Astrocyte of the spinal cord (primary cell): ENCODE measurements around the gene USH2A.

Experiments used
- DNase-seq: peaks from one replicate; pipeline ENCODE4 v3.0.0; 2011; ENCODE audit warnings: low read depth, low spot score
- H3K4me3 ChIP-seq: 2 replicates; pipeline ENCODE4 v1.5.1; 2011; ENCODE audit warnings: low read depth, mild to moderate bottlenecking, low read length, moderate library complexity
- in situ Hi-C: cut with HindIII; loops from 2 replicates; pipeline ENCODE4 v1.10.0; 2017; ENCODE audit warnings: low sequenced_read_pairs
- TF ChIP-seq, protein P1 (sequence below): IDR thresholded peaks from 2 replicates; pipeline ENCODE4 v1.5.1; 2012; ENCODE audit warnings: low read depth, mild to moderate bottlenecking, low read length, inconsistent platforms

USH2A gene

DNA sequence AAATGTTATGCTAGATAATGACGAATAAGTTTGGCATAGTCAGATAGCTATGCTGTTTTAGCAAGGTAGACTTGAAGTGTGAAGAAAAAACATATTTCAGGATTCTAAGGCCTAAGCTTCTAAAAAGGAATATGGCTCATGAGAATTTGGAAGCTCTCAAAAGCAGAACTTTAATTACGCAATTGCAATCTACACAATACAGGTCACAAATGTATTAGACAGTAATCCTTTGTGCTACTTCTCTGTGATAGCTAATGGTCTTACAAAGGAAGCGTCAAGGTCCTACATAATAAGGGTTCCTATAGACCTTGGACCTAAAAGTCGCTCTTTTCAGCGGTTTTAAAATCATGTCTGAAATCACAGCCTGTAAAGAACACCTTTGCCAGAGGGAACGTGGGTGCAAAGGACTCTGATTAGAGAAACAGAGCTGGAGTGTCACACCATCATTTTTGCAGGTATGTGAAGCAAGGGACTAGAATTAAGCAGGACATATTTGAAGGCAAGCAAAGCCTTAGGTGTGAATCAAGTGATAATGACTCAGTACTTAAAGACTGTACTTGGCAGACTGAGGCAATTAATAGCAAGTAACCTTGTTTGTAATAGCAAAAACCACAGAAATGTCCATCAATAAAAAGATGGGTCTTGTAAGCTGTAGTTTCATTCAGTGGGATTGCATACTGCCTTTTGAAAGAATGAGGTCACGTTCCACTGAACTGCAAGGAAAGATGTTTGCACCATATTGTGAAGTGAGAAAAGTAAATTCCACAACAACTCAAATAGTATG is 436.0 kb downstream of the USH2A start:
- no peak overlapping the region for H3K4me3 ChIP-seq
- in situ Hi-C loops = no loop called here
- TF ChIP-seq, protein P1, sequence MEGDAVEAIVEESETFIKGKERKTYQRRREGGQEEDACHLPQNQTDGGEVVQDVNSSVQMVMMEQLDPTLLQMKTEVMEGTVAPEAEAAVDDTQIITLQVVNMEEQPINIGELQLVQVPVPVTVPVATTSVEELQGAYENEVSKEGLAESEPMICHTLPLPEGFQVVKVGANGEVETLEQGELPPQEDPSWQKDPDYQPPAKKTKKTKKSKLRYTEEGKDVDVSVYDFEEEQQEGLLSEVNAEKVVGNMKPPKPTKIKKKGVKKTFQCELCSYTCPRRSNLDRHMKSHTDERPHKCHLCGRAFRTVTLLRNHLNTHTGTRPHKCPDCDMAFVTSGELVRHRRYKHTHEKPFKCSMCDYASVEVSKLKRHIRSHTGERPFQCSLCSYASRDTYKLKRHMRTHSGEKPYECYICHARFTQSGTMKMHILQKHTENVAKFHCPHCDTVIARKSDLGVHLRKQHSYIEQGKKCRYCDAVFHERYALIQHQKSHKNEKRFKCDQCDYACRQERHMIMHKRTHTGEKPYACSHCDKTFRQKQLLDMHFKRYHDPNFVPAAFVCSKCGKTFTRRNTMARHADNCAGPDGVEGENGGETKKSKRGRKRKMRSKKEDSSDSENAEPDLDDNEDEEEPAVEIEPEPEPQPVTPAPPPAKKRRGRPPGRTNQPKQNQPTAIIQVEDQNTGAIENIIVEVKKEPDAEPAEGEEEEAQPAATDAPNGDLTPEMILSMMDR = no peak
- no peak for DNase-seq

DNA sequence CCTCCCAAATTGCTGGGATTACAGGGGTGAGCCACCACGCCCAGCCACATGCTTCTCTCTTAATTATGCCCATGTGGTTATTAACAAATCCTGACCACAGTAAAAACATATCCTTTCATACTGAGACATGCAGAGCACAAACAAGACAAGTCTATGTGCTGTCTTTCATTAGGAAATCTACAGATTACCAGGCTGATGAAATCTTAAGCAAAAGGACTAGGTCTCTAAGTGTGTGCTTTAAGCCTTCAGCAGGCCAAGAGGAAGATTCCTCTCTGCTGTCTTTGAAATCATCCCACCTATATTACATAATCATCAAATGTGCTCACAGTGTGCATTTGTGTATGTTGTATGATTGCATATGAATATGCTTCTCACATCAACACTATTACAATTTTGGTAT is 436.8 kb downstream of the USH2A start:
- no peak overlapping the region for H3K4me3 ChIP-seq
- TF ChIP-seq, protein P1 = no peak
- in situ Hi-C loops = no loop called here
- no peak for DNase-seq

DNA sequence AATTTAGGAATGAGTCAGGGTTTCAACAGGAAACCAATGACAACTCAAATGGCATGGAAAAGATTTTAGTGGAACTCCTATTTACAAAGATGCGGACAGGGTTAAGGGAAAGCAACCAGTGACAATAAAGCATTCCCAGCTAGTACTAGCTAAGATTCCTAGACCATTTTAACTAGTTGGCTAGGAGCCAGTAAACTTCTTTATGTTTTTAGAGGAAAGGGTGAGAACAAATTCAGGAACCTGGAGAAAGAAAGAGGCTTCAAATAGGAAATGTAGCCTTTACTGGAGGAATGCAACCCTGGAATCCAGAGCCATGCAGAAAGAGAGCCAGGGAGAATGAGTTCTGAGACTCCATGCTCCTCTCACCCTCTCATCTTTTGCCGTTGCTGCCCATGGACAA is 439.6 kb downstream of the USH2A start:
- DNase-seq = no peak
- TF ChIP-seq, protein P1 = no peak
- in situ Hi-C loops = no loop called here
- no peak overlapping the region for H3K4me3 ChIP-seq

DNA sequence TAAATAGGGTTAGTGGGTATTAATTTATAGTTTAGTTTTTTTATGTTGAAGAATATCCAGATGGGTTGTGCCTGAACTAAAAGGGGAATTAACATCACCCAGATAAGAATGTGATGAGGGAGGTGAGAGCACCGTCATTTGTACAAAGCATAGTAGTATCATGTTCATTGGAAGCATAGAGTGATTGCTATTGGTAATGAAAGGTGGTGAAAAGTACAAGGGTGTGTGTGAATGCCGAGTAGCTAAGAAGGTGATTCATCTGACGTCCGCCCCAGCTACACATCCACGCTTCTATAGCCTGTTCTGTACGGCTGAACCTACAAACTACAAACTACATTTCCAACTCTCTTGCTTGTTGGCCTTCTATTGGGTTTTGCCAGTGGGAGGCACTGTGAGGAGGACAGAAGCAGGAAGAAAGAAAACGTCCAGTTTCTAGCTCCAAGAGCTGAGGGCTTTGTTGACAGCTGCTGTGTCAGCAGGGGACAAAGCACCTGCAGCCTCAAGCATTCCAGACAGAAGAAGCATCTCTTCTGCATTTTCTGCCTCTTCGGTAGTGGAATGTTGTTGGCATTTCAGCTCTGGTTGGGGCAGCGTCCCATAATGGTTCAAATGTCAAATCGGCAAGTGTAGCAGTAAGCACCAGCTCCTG is 451.3 kb downstream of the USH2A start:
- in situ Hi-C loops = no loop called here
- TF ChIP-seq, protein P1 = no peak
- no peak overlapping the region for H3K4me3 ChIP-seq
- DNase-seq = no peak

DNA sequence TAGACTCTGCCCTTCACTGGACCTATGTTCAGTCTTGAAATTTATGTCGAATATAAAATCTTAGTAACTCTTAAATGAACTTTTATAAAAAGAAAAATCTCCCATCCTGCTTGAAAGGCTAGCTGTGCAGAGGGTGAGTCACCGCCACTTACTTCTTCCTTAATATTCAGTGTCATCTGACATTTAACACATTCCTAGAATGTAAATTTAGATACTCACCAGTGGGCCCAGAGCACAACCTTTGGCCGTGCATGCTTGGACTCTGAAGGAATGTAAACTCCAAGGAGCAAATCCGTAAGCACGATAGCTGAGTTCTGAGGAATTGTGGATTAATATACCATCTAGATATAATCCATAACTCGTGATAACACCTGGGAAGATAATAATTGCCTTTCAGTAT is 452.8 kb downstream of the USH2A start:
- H3K4me3 ChIP-seq = no peak overlapping the region
- in situ Hi-C loops = no loop called here
- TF ChIP-seq, protein P1 = no peak
- DNase-seq = no peak

DNA sequence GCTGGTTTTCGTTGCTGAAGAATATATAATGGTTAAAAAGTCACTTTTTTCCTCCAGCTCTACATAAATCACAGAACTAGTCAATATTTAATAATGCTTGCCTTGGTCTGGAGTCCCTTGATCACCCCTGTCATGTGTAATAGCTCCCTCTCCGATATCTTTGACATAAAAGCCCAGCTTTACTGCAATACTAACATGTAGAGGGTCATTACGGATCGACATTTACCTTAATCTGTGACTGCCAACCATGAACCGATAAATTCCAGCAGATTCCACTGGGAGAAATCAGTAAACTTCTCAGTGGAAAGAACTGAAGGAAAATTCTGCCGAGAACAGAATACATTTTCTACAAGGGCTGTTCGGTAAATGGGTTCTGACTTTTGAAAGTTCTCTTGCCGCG is 459.6 kb downstream of the USH2A start:
- TF ChIP-seq, protein P1 = no peak
- no peak for DNase-seq
- no peak overlapping the region for H3K4me3 ChIP-seq
- in situ Hi-C loops = no loop called here
